ENCODE measurements around the gene SGCG.

Gene SGCG

GRCh38 chr13:23288564-23288963, 107.8 kb downstream of the SGCG start:
- Histone ChIP-seq H3K4me2 (ENCODE audit: low read length) (no peak overlapping the region), H2BK12ac (ENCODE audit: low read length) (no peak overlapping the region), H3K27ac (ENCODE audit: low read depth, low read length) (no peak overlapping the region), H4K91ac (ENCODE audit: low read depth, low read length) (no peak overlapping the region), H3K14ac (ENCODE audit: low read length) (no peak overlapping the region), H2AK5ac (ENCODE audit: low read length) (no peak overlapping the region), H2BK5ac (ENCODE audit: low read depth, low read length, poor library complexity) (no peak overlapping the region), H3K9ac (ENCODE audit: low read length) (no peak overlapping the region), H3K79me1 (ENCODE audit: low read length) (no peaks in the 10 kb centered on the region), H3K36me3 (ENCODE audit: control insufficient read depth in 1 of 2, insufficient read depth in 2 of 2, low read length in 2 of 2) (no peaks in the 10 kb centered on the region), H2AFZ (ENCODE audit: insufficient read depth, low read length, poor library complexity) (no peak overlapping the region), H3K23ac (ENCODE audit: low read length) (no peak overlapping the region), H3K4ac (ENCODE audit: low read depth, low read length) (no peak overlapping the region), H3K27me3 (ENCODE audit: insufficient read depth, low read length) (no peaks in the 10 kb centered on the region), H3K79me2 (ENCODE audit: control insufficient read depth, insufficient read depth, low read length, poor library complexity) (no peaks in the 10 kb centered on the region), H3K18ac (ENCODE audit: low read length) (no peak overlapping the region), H3K4me3 (ENCODE audit: low read depth, low read length) (no peak overlapping the region), H4K12ac (ENCODE audit: low read depth, low read length) (no peak overlapping the region), H4K8ac (ENCODE audit: low read depth, low read length) (no peak overlapping the region), H2BK120ac (ENCODE audit: insufficient read depth, low read length, poor library complexity) (no peak overlapping the region), H3K9me3 (ENCODE audit: insufficient read depth, low read depth, low read length) (no peaks in the 10 kb centered on the region), H3K4me1 (ENCODE audit: control insufficient read depth in 1 of 2, insufficient read depth in 2 of 2, low read length in 2 of 2) (no peaks in the 10 kb centered on the region)
- whole genome bisulfite sequencing (ENCODE audit: extremely low coverage, insufficient coverage, insufficient read length), result no CpG with 5 or more reads among the region's 1 CpG
- DNase-seq, result no peak

GRCh38 chr13:23288995-23289394, 108.2 kb downstream of the SGCG start:
- no peaks in the 10 kb centered on the region for H3K79me2 ChIP-seq (ENCODE audit: control insufficient read depth, insufficient read depth, low read length, poor library complexity)
- no peak overlapping the region for H2BK5ac ChIP-seq (ENCODE audit: low read depth, low read length, poor library complexity)
- H3K4ac ChIP-seq (ENCODE audit: low read depth, low read length), result no peak overlapping the region
- no peak overlapping the region for H4K91ac ChIP-seq (ENCODE audit: low read depth, low read length)
- H3K27ac ChIP-seq (ENCODE audit: low read depth, low read length), result no peak overlapping the region
- H2AK5ac ChIP-seq (ENCODE audit: low read length), result no peak overlapping the region
- H3K9me3 ChIP-seq (ENCODE audit: insufficient read depth, low read depth, low read length), result no peaks in the 10 kb centered on the region
- H3K4me3 ChIP-seq (ENCODE audit: low read depth, low read length), result no peak overlapping the region
- no peak overlapping the region for H4K8ac ChIP-seq (ENCODE audit: low read depth, low read length)
- no peak overlapping the region for H3K14ac ChIP-seq (ENCODE audit: low read length)
- H2AFZ ChIP-seq (ENCODE audit: insufficient read depth, low read length, poor library complexity), result no peak overlapping the region
- no peaks in the 10 kb centered on the region for H3K4me1 ChIP-seq (ENCODE audit: control insufficient read depth in 1 of 2, insufficient read depth in 2 of 2, low read length in 2 of 2)
- H3K9ac ChIP-seq (ENCODE audit: low read length), result no peak overlapping the region
- no CpG with 5 or more reads among the region's 7 CpGs for WGBS (ENCODE audit: extremely low coverage, insufficient coverage, insufficient read length)
- no peak overlapping the region for H3K18ac ChIP-seq (ENCODE audit: low read length)
- no peak overlapping the region for H3K23ac ChIP-seq (ENCODE audit: low read length)
- no peak for DNase-seq
- H3K36me3 ChIP-seq (ENCODE audit: control insufficient read depth in 1 of 2, insufficient read depth in 2 of 2, low read length in 2 of 2), result no peaks in the 10 kb centered on the region
- H4K12ac ChIP-seq (ENCODE audit: low read depth, low read length), result no peak overlapping the region
- H3K27me3 ChIP-seq (ENCODE audit: insufficient read depth, low read length), result no peaks in the 10 kb centered on the region
- H2BK12ac ChIP-seq (ENCODE audit: low read length), result no peak overlapping the region
- no peak overlapping the region for H3K4me2 ChIP-seq (ENCODE audit: low read length)
- no peak overlapping the region for H2BK120ac ChIP-seq (ENCODE audit: insufficient read depth, low read length, poor library complexity)
- H3K79me1 ChIP-seq (ENCODE audit: low read length), result no peaks in the 10 kb centered on the region

GRCh38 chr13:23289917-23290357, 109.2 kb downstream of the SGCG start:
- H3K79me2 ChIP-seq (ENCODE audit: control insufficient read depth, insufficient read depth, low read length, poor library complexity), result no peaks in the 10 kb centered on the region
- no peak overlapping the region for H4K8ac ChIP-seq (ENCODE audit: low read depth, low read length)
- no peak overlapping the region for H3K18ac ChIP-seq (ENCODE audit: low read length)
- no peak overlapping the region for H3K4me3 ChIP-seq (ENCODE audit: low read depth, low read length)
- H2BK120ac ChIP-seq (ENCODE audit: insufficient read depth, low read length, poor library complexity), result no peak overlapping the region
- H3K9ac ChIP-seq (ENCODE audit: low read length), result no peak overlapping the region
- H2AFZ ChIP-seq (ENCODE audit: insufficient read depth, low read length, poor library complexity), result no peak overlapping the region
- H3K14ac ChIP-seq (ENCODE audit: low read length), result no peak overlapping the region
- H3K27me3 ChIP-seq (ENCODE audit: insufficient read depth, low read length), result no peaks in the 10 kb centered on the region
- no peaks in the 10 kb centered on the region for H3K4me1 ChIP-seq (ENCODE audit: control insufficient read depth in 1 of 2, insufficient read depth in 2 of 2, low read length in 2 of 2)
- no peaks in the 10 kb centered on the region for H3K36me3 ChIP-seq (ENCODE audit: control insufficient read depth in 1 of 2, insufficient read depth in 2 of 2, low read length in 2 of 2)
- no peak overlapping the region for H3K4me2 ChIP-seq (ENCODE audit: low read length)
- H2BK5ac ChIP-seq (ENCODE audit: low read depth, low read length, poor library complexity), result no peak overlapping the region
- no peak for DNase-seq
- H3K27ac ChIP-seq (ENCODE audit: low read depth, low read length), result no peak overlapping the region
- H3K4ac ChIP-seq (ENCODE audit: low read depth, low read length), result no peak overlapping the region
- no peak overlapping the region for H3K23ac ChIP-seq (ENCODE audit: low read length)
- no peak overlapping the region for H2AK5ac ChIP-seq (ENCODE audit: low read length)
- no peak overlapping the region for H4K12ac ChIP-seq (ENCODE audit: low read depth, low read length)
- H2BK12ac ChIP-seq (ENCODE audit: low read length), result no peak overlapping the region
- no peaks in the 10 kb centered on the region for H3K79me1 ChIP-seq (ENCODE audit: low read length)
- no peaks in the 10 kb centered on the region for H3K9me3 ChIP-seq (ENCODE audit: insufficient read depth, low read depth, low read length)
- no peak overlapping the region for H4K91ac ChIP-seq (ENCODE audit: low read depth, low read length)
- no CpG with 5 or more reads among the region's 5 CpGs for WGBS (ENCODE audit: extremely low coverage, insufficient coverage, insufficient read length)

GRCh38 chr13:23292586-23292985, 111.8 kb downstream of the SGCG start:
- H3K79me1 ChIP-seq (ENCODE audit: low read length), result no peaks in the 10 kb centered on the region
- H2AFZ ChIP-seq (ENCODE audit: insufficient read depth, low read length, poor library complexity), result no peak overlapping the region
- no peak overlapping the region for H4K12ac ChIP-seq (ENCODE audit: low read depth, low read length)
- no peak overlapping the region for H3K27ac ChIP-seq (ENCODE audit: low read depth, low read length)
- H3K9ac ChIP-seq (ENCODE audit: low read length), result no peak overlapping the region
- no peak overlapping the region for H2BK12ac ChIP-seq (ENCODE audit: low read length)
- no peak overlapping the region for H3K4me2 ChIP-seq (ENCODE audit: low read length)
- H3K79me2 ChIP-seq (ENCODE audit: control insufficient read depth, insufficient read depth, low read length, poor library complexity), result no peaks in the 10 kb centered on the region
- H3K4ac ChIP-seq (ENCODE audit: low read depth, low read length), result no peak overlapping the region
- H3K9me3 ChIP-seq (ENCODE audit: insufficient read depth, low read depth, low read length), result no peaks in the 10 kb centered on the region
- no peak overlapping the region for H2BK120ac ChIP-seq (ENCODE audit: insufficient read depth, low read length, poor library complexity)
- no peak overlapping the region for H4K91ac ChIP-seq (ENCODE audit: low read depth, low read length)
- no peak overlapping the region for H3K14ac ChIP-seq (ENCODE audit: low read length)
- no peaks in the 10 kb centered on the region for H3K27me3 ChIP-seq (ENCODE audit: insufficient read depth, low read length)
- H2BK5ac ChIP-seq (ENCODE audit: low read depth, low read length, poor library complexity), result no peak overlapping the region
- no CpG with 5 or more reads among the region's 1 CpG for WGBS (ENCODE audit: extremely low coverage, insufficient coverage, insufficient read length)
- H3K18ac ChIP-seq (ENCODE audit: low read length), result no peak overlapping the region
- no peak overlapping the region for H2AK5ac ChIP-seq (ENCODE audit: low read length)
- no peak overlapping the region for H3K23ac ChIP-seq (ENCODE audit: low read length)
- no peaks in the 10 kb centered on the region for H3K4me1 ChIP-seq (ENCODE audit: control insufficient read depth in 1 of 2, insufficient read depth in 2 of 2, low read length in 2 of 2)
- H4K8ac ChIP-seq (ENCODE audit: low read depth, low read length), result no peak overlapping the region
- no peaks in the 10 kb centered on the region for H3K36me3 ChIP-seq (ENCODE audit: control insufficient read depth in 1 of 2, insufficient read depth in 2 of 2, low read length in 2 of 2)
- no peak overlapping the region for H3K4me3 ChIP-seq (ENCODE audit: low read depth, low read length)
- DNase-seq, result no peak

All from trophoblast cell (in vitro differentiated cells and primary cell).